Activated CD8-positive, alpha-beta T cell treated with anti-CD3 and anti-CD28 coated beads, Interleukin-2, amount 10 ng/mL, durations not matched to agents 7 days and 5 days (primary cell): ENCODE results near the gene KAT6B. TPM values are rescaled to one million over a fixed set of nuclear protein-coding genes. Genes with fewer than 3 reads are reported as not detected.

Source experiments
- ATAC-seq: fragments of 150-1000 bp; cut with Tn5 transposase; one replicate; pipeline ENCODE4 v1.10.0; 2021; ENCODE audit warnings: moderate library complexity
- CTCF ChIA-PET: fragments of 350-600 bp; sonication (Branson Sonifier 250); formaldehyde crosslinking; loops from one replicate; lab custom pipeline; 2021; ENCODE audit warnings: antibody characterized with exemption; lab: Charles Lee
- POLR2A ChIA-PET: fragments of 350-600 bp; sonication (Branson Sonifier 250); formaldehyde crosslinking; loops from one replicate; lab custom pipeline; 2021; ENCODE audit warnings: antibody characterized with exemption; lab: Charles Lee
- DNase-seq: peaks from one replicate; pipeline ENCODE4 v3.0.0-alpha.2; 2020
- H3K27ac Mint-ChIP-seq: one replicate; pipeline ENCODE4 v1.8.0; 2021; ENCODE audit warnings: mild to moderate bottlenecking, mixed read lengths
- H3K27me3 Mint-ChIP-seq: one replicate; pipeline ENCODE4 v1.8.0; 2021; ENCODE audit warnings: low read depth, mixed read lengths
- H3K36me3 Mint-ChIP-seq: one replicate; pipeline ENCODE4 v1.8.0; 2021; ENCODE audit warnings: low read depth, mixed read lengths
- H3K4me1 Mint-ChIP-seq: one replicate; pipeline ENCODE4 v1.8.0; 2021; ENCODE audit warnings: low read depth, mixed read lengths
- H3K4me3 Mint-ChIP-seq: one replicate; pipeline ENCODE4 v1.8.0; 2021; ENCODE audit warnings: mild to moderate bottlenecking, mixed read lengths
- H3K9me3 Mint-ChIP-seq: one replicate; pipeline ENCODE4 v1.8.0; 2022; ENCODE audit warnings: mixed read lengths; ENCODE audit not compliant: insufficient read depth
- total RNA-seq, 2 experiments: library from RNA; stranded (reverse); gene quantifications; one replicate each; pipeline ENCODE4 v1.2.3, GENCODE V29; 2021

Gene KAT6B
- total RNA-seq, 2 experiments from 2014 or later, result 40.3 to 43.1 TPM

DNA sequence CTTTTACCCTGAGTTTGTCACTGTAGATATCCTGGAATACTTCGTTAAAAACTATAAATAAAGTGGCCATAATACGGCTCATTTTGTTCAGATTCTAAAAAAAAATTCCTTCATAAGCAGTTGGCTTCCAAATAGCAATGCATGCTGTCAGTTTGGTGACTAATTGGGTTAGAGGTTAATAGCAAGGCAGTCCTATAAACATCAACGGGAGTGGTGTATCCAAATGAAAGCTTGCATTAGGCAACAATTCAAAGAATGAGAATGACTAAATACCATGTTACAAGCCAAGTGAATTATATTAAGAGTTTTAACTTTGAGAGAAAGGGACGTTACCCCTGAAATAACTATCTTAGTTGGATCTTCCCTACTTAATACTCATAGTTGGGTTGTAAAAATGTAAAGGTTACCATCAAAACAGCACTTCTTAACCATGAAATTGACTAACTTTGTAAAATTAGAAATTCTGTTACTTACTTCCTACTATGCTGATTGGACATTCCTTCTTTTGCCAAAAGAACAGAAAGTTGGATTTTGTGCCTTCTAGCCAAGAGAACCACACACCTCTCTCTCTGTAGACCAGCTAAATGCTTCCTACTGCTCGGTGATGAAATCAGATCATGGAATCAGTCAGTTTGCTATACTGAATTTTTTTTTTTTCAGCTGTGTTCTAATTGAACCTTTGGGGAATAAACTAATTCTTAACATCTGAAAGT is 98.0 kb downstream of the KAT6B start:
- Mint-ChIP-seq H3K27me3 (no peaks in the 10 kb centered on the region), H3K4me1 (peaks cover 32% of the 10 kb centered on the region)

DNA sequence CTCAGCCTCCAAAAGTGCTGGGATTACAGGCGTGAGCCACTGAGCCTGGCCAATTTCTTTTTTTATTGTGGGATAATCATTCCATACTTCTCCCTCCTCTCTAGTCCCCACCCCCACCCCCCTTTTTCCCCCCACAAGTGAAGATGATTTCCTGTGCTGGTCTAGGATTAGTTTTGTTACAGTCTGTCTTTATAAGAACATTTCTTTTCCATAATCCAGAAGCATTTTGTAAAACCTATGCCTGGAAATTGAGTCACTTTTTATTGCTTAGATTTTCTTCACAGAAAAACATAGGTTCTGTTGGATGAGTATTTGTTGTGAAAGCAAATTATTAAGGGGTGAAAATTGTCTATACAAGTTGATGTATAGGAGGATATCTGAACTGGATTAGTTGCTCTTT is 98.9 kb downstream of the KAT6B start:
- Mint-ChIP-seq H3K27ac (no peak overlapping the region), H3K9me3 (peaks cover 2% of the 10 kb centered on the region), H3K4me3 (no peak overlapping the region), H3K27me3 (no peaks in the 10 kb centered on the region), H3K4me1 (peaks cover 25% of the 10 kb centered on the region), H3K36me3 (peaks cover 8% of the 10 kb centered on the region)
- DNase-seq, result no peak
- CTCF ChIA-PET, result no interaction called here
- POLR2A ChIA-PET, result no interaction called here
- ATAC-seq, result no peak

More for the DNA sequence above, 98.0 kb downstream of the KAT6B start:
- Mint-ChIP-seq H3K36me3 (peaks cover 16% of the 10 kb centered on the region), H3K4me3 (no peak overlapping the region), H3K27ac (no peak overlapping the region), H3K9me3 (peaks cover 11% of the 10 kb centered on the region)
- POLR2A ChIA-PET, result no interaction called here
- DNase-seq, result no peak
- CTCF ChIA-PET, result interaction anchor here (1.2 kb wide), 1 partner anchor 43 kb away, joined by 4 read pairs; no protein-coding TSS in a partner anchor
- ATAC-seq, result no peak

DNA sequence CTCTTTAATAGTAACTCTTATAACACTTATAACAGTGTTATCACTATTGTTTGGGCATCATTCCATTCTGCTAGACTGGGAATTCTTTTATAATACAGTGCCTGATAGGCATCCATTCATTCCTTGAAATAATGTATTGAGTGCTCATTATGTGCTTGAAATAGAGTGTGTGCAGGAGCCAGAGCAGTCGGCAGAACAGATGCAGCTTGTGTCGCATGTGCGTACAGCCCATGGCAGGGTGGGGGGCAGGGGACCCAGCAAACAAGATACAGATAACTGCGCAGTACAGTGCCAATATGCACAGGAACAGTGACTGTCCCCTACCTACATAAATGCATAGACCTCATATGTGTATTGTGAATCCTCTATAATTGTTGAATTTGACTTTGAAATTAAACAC is 99.3 kb downstream of the KAT6B start:
- Mint-ChIP-seq H3K27ac (no peak overlapping the region), H3K36me3 (peaks cover 4% of the 10 kb centered on the region), H3K27me3 (no peaks in the 10 kb centered on the region), H3K4me1 (peaks cover 21% of the 10 kb centered on the region), H3K4me3 (no peak overlapping the region), H3K9me3 (no peaks in the 10 kb centered on the region)
- ATAC-seq, result no peak
- POLR2A ChIA-PET, result no interaction called here
- CTCF ChIA-PET, result no interaction called here
- no peak for DNase-seq

DNA sequence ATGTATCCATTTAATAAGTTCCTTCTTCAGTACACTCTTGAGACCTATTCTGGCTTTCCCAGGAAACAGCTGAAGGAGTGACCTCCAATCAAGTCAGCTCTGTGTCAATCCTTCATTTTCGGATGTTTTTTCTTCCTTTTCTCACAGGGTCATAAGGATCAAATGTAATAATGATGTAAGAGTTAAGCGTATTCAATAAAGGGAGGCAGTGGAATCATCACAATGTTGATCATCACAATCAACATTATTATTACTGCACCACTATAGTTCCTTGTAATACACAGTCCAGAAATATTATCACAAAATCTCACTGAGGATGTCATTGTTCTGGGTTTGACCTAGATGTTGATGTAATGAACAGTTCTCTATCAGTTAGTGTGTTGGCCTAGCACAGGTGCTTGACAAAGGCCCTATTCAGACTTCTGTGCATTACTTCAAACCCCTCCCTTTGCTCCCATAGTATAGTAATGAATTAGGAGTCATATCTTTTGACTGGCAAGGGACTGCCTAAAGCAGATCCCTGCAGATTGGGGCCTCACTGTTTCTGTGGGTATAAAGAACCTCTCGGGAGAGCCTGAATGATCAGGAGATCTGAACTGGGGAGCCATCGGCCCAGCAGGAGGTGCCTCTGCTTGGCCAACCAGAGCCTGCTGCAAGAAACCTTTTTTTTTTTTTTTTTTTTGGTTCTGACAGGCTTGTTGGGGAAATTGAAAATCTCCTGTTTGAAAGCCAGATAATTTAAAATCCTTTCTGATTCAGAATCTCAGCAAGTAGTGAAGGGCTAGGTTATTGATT is 100.6 kb downstream of the KAT6B start:
- H3K27me3 Mint-ChIP-seq, result no peaks in the 10 kb centered on the region
- no peak for ATAC-seq
- H3K27ac Mint-ChIP-seq, result no peak overlapping the region
- peaks cover 20% of the 10 kb centered on the region for H3K4me1 Mint-ChIP-seq
- no peak overlapping the region for H3K4me3 Mint-ChIP-seq
- POLR2A ChIA-PET, result no interaction called here
- CTCF ChIA-PET, result no interaction called here
- DNase-seq, result no peak
- no peaks in the 10 kb centered on the region for H3K9me3 Mint-ChIP-seq
- H3K36me3 Mint-ChIP-seq, result peaks cover 2% of the 10 kb centered on the region

DNA sequence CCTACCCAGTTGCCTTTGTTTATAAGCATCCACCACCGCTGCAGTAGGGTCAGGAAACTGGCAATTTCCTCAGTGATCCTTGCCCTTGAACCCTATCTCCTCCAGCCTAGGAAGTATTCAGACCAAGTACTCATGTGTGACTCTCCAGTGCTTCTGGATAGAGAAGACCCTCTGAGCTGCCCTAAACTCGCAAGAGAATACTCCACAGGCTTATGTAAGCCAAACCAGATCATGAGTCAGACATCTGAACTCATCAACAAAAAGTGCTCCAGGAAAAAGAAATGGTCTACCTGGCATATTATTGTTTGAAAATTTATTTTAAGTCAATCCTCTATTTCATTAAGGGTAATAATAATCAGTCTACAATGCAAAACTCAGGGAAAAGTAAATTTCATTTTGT is 101.3 kb downstream of the KAT6B start:
- Mint-ChIP-seq H3K4me1 (peaks cover 20% of the 10 kb centered on the region), H3K36me3 (peaks cover 2% of the 10 kb centered on the region), H3K4me3 (no peak overlapping the region), H3K27me3 (no peaks in the 10 kb centered on the region), H3K27ac (no peak overlapping the region), H3K9me3 (no peaks in the 10 kb centered on the region)
- CTCF ChIA-PET, result interaction anchor here (1.2 kb wide), 1 partner anchor 92 kb away, joined by 4 read pairs; no protein-coding TSS in a partner anchor
- POLR2A ChIA-PET, result no interaction called here
- ATAC-seq, result no peak
- no peak for DNase-seq

DNA sequence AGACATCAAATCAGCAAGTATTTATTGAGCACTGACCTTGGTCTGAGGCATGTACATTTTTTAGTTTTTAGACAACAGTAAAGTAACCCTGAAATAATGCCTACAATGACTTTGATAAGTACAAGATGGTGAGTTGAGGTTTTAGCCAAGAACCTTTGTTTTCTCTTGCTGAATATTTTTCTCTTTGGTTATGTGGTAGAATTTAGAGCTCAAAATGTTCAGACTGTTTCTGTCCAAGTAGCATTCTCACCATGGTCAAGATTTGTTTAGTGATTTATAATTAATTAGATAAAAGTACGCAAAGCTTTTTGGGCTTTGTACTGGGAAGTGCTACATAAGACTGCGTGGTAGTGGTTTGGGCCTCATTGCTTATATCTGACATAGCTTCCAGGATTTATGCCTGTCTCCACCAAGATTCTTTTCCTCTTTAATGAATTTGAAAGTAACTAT is 102.4 kb downstream of the KAT6B start:
- Mint-ChIP-seq H3K4me3 (no peak overlapping the region), H3K4me1 (peaks cover 13% of the 10 kb centered on the region), H3K9me3 (no peaks in the 10 kb centered on the region), H3K36me3 (peaks cover 2% of the 10 kb centered on the region), H3K27ac (no peak overlapping the region), H3K27me3 (no peaks in the 10 kb centered on the region)
- POLR2A ChIA-PET, result no interaction called here
- no peak for ATAC-seq
- no peak for DNase-seq
- CTCF ChIA-PET, result interaction anchor here (0.8 to 1.2 kb wide), 2 partner anchors 9 to 91 kb away, joined by 3 to 4 read pairs; no protein-coding TSS in a partner anchor

DNA sequence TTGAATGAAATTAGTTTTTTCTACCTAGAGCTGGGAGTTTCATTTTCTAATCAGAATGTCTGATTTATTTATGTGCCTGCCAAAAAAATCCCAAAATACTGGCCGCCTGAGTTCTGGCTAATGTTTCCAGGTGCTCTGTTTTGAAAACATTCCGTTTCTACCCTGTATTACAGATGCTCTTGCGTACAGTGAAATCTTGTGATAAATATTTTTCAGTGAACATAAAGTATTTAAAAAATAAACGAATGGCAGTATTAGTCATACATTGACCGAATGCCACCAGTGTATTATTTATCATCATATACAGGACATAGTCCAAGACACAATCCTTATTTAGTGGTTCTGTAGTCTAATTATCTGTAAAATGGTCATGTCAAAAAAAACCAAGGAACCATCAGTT is 102.8 kb downstream of the KAT6B start:
- no peak for DNase-seq
- H3K27me3 Mint-ChIP-seq, result no peaks in the 10 kb centered on the region
- H3K27ac Mint-ChIP-seq, result no peak overlapping the region
- no peaks in the 10 kb centered on the region for H3K9me3 Mint-ChIP-seq
- no peak overlapping the region for H3K4me3 Mint-ChIP-seq
- ATAC-seq, result no peak
- ChIA-PET POLR2A (no interaction called here), CTCF (interaction anchor here (0.8 kb wide), 1 partner anchor 9 kb away, joined by 3 read pairs; no protein-coding TSS in a partner anchor)
- H3K36me3 Mint-ChIP-seq, result peaks cover 2% of the 10 kb centered on the region
- peaks cover 11% of the 10 kb centered on the region for H3K4me1 Mint-ChIP-seq

DNA sequence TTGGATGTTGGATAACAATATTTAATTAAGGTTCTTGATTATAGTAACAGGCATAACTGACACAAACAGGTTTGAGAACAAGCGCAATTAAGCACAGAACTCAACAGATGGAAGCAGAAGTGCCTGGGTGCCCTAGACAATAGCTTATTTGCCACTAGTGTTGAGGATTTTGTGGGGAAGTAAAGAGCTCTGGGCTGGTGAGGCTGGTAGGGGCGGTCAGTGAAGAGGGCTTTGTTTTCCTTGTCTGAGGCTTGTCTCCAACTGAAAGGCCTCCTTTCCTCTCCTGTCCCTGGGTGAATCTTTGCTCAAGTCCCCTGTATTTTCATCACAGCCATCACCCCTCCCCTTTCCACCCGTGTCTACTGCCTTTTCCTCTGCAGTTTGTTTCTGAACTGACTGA is 104.6 kb downstream of the KAT6B start:
- ATAC-seq (no peak), DNase-seq (no peak)
- no peaks in the 10 kb centered on the region for H3K9me3 Mint-ChIP-seq
- H3K36me3 Mint-ChIP-seq, result no peaks in the 10 kb centered on the region
- H3K27me3 Mint-ChIP-seq, result no peaks in the 10 kb centered on the region
- ChIA-PET CTCF (interaction anchor here (0.6 to 1.7 kb wide), 4 partner anchors 10 to 91 kb away, joined by 3 to 4 read pairs (median 3); no protein-coding TSS in a partner anchor), POLR2A (no interaction called here)
- H3K27ac Mint-ChIP-seq, result no peak overlapping the region
- peaks cover 10% of the 10 kb centered on the region for H3K4me1 Mint-ChIP-seq
- H3K4me3 Mint-ChIP-seq, result no peak overlapping the region

DNA sequence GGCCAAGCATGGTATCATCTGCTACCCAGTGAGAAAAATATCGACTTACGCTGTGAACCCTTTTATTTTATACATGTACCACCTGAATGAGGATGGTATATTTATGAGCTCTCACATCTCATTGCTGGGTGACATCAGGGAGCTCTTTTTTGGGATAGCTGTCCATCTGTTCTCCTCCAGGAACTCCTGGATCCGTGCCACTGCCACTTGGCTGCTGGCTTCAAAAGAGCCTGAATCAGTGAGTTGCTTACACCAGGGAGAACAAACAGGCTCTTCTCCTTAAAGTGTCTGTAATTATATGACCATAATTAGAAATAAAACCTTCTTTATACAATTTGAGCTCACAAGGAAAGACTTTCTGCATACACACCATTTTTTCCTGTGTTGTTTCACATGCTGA is 106.2 kb downstream of the KAT6B start:
- ChIA-PET POLR2A (no interaction called here), CTCF (interaction anchor here (1.0 to 1.7 kb wide), 3 partner anchors 10 to 88 kb away, joined by 3 to 4 read pairs (median 4); no protein-coding TSS in a partner anchor)
- ATAC-seq (no peak), DNase-seq (no peak)
- Mint-ChIP-seq H3K36me3 (no peaks in the 10 kb centered on the region), H3K4me1 (peaks cover 8% of the 10 kb centered on the region), H3K27me3 (no peaks in the 10 kb centered on the region), H3K4me3 (no peak overlapping the region), H3K9me3 (no peaks in the 10 kb centered on the region), H3K27ac (no peak overlapping the region)

DNA sequence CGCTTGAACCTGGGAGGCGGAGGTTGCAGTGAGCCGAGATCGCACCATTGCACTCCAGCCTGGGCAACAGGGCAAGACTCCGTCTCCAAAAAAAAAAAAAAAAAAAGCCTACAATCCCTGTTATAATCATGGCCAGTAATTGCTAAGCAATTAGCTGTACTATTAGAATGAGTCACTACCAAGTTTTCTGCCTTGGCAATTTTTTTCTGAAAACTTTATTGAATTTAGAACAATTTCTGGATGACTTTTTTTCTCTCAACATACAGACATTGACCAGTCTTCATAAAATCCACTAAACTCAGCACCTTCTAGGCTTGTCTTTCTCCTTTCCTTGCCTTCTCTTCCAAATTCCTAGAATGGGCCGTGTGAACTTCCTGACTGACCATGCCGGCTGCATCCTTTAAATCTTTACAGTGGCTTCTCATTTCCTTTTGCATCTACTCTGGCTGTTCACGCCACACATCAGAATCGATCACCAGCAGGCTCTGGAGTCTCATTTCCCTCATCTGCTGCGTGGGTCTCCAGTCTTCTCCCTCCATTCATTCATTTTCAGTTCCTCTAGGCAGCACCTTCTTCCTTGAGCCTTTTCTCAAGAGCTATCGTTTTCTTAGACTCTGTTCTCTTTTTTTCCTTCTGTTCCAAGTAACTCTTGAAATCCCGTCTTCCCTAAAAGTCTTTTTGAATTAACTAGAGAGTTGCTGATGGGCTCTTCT is 107.9 kb downstream of the KAT6B start:
- no peak overlapping the region for H3K4me3 Mint-ChIP-seq
- H3K36me3 Mint-ChIP-seq, result peaks cover 5% of the 10 kb centered on the region
- no peak for ATAC-seq
- peaks cover 7% of the 10 kb centered on the region for H3K4me1 Mint-ChIP-seq
- POLR2A ChIA-PET, result no interaction called here
- no peak for DNase-seq
- H3K27me3 Mint-ChIP-seq, result no peaks in the 10 kb centered on the region
- H3K27ac Mint-ChIP-seq, result no peak overlapping the region
- H3K9me3 Mint-ChIP-seq, result no peaks in the 10 kb centered on the region
- CTCF ChIA-PET, result interaction anchor here (1.2 kb wide), 1 partner anchor 57 kb away, joined by 3 read pairs; no protein-coding TSS in a partner anchor

DNA sequence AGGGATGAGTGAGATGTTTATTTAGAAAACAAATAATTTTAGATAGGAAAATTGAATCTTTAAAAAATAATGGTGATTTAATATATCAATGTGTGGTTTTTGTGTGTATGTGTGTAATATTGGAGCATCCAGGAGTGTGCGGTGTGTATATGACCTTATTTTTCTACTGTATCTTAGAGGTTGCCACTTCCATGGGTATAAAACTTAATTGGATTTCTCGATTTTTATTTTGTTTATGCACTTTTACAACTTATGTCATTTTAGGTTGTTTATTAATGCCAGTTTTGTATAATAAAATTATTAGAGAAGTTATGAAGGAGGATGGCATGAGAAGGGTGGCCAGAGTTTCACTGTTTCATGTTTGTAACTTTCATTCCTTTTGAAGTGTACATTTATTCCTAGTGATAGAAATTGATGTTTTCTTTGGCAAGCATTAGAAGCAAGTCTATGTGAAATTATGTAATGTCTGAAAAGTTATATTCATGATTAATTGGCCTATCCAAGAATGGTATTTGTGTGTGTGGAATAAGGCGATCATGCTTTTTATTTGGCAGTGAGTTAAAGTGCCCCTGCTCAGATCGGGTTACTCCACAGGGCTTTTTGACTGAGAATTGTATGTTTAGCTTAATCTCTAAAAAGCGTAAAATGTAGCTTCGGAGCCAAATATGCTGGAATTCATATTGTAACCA is 110.3 kb downstream of the KAT6B start:
- no peak for DNase-seq
- Mint-ChIP-seq H3K27ac (no peak overlapping the region), H3K27me3 (no peaks in the 10 kb centered on the region), H3K36me3 (peaks cover 8% of the 10 kb centered on the region), H3K4me3 (no peak overlapping the region), H3K4me1 (peaks cover 7% of the 10 kb centered on the region), H3K9me3 (no peaks in the 10 kb centered on the region)
- POLR2A ChIA-PET, result interaction anchor here (0.5 kb wide), 1 partner anchor 789 kb away, joined by 3 read pairs; no protein-coding TSS in a partner anchor
- CTCF ChIA-PET, result no interaction called here
- no peak for ATAC-seq
